Common myeloid progenitor, CD34-positive (primary cell): ENCODE data around the gene C6orf62.
A peak's percentile ranks its signal among the peaks of the same experiment; 100 is the strongest.
"Not testable (repeated sequence)": the region's sequence is repeated elsewhere in the genome, so short reads cannot be mapped to it uniquely, and the experiment has no call there.

ENCODE experiments used
- CTCF ChIA-PET: fragments of 350-600 bp; sonication (Branson Sonifier 250); formaldehyde crosslinking; loops from one replicate; lab custom pipeline; 2021; ENCODE audit warnings: antibody characterized with exemption; lab: Charles Lee
- POLR2A ChIA-PET: fragments of 350-600 bp; sonication (Branson Sonifier 250); formaldehyde crosslinking; loops from one replicate; lab custom pipeline; 2021; ENCODE audit warnings: antibody characterized with exemption; lab: Charles Lee
- DNase-seq, 3 donors: peaks; one replicate each; pipeline versions ENCODE4 v3.0.0 to v3.0.0-alpha.2; 2013
- H3K27ac ChIP-seq, 2 experiments: 1 replicate in 1 of 2; 2 replicates in 1 of 2; pipeline ENCODE4 v1.7.0; 2013; ENCODE audit warnings: inconsistent platforms in 2 of 2, low read length in 2 of 2, mild to moderate bottlenecking in 2 of 2, low read depth in 1 of 2, moderate library complexity in 1 of 2; ENCODE audit not compliant: severe bottlenecking in 2 of 2, insufficient read depth in 1 of 2, poor library complexity in 1 of 2
- H3K27me3 ChIP-seq, 5 experiments: replicated peaks in 2 of 5; 1 replicate in 3 of 5; 2 replicates in 2 of 5; pipeline versions ENCODE4 v1.6.1 to v1.7.0; 2013; ENCODE audit warnings: low read length in 4 of 5, mild to moderate bottlenecking in 2 of 5, moderate library complexity in 2 of 5, inconsistent platforms in 1 of 5; ENCODE audit not compliant: insufficient read depth in 5 of 5, control insufficient read depth in 4 of 5
- H3K36me3 ChIP-seq, 4 experiments: 1 replicate in 2 of 4; 2 replicates in 2 of 4; pipeline versions ENCODE4 v1.6.1 to v1.7.0; 2013; ENCODE audit warnings: low read length in 3 of 4, control low read depth in 1 of 4, mild to moderate bottlenecking in 1 of 4; ENCODE audit not compliant: control insufficient read depth in 4 of 4, insufficient read depth in 4 of 4
- H3K4me1 ChIP-seq, 4 experiments: 1 replicate in 3 of 4; 2 replicates in 1 of 4; pipeline versions ENCODE4 v1.6.1 to v1.7.1; 2013; ENCODE audit warnings: low read length in 3 of 4, mild to moderate bottlenecking in 3 of 4, control low read depth in 1 of 4, inconsistent platforms in 1 of 4, moderate library complexity in 1 of 4; ENCODE audit not compliant: control insufficient read depth in 4 of 4, insufficient read depth in 4 of 4; ENCODE audit errors: control extremely low read depth in 1 of 4
- H3K4me3 ChIP-seq, 7 experiments: 1 replicate in 4 of 7; 2 replicates in 3 of 7; pipeline versions ENCODE4 v1.5.1 to v1.7.0; 2013; ENCODE audit warnings: mild to moderate bottlenecking in 7 of 7, low read length in 6 of 7, moderate library complexity in 6 of 7, inconsistent platforms in 2 of 7, low read depth in 2 of 7, control low read depth in 1 of 7; ENCODE audit not compliant: insufficient read depth in 4 of 7, control insufficient read depth in 1 of 7; ENCODE audit errors: extremely low read depth in 1 of 7
- H3K9me3 ChIP-seq, 5 experiments: 1 replicate in 4 of 5; 2 replicates in 1 of 5; pipeline versions ENCODE4 v1.6.1 to v1.7.1; 2013; ENCODE audit warnings: low read length in 4 of 5, mild to moderate bottlenecking in 2 of 5, inconsistent platforms in 1 of 5, low read depth in 1 of 5, moderate library complexity in 1 of 5; ENCODE audit not compliant: control insufficient read depth in 4 of 5, insufficient read depth in 2 of 5; ENCODE audit errors: control extremely low read depth in 1 of 5
- WGBS: methylation state at CpG from one replicate; pipeline ENCODE4 v1.1.5; 2013; ENCODE audit not compliant: insufficient coverage; 5-methylcytosine and 5-hydroxymethylcytosine counted together

Gene C6orf62

DNA sequence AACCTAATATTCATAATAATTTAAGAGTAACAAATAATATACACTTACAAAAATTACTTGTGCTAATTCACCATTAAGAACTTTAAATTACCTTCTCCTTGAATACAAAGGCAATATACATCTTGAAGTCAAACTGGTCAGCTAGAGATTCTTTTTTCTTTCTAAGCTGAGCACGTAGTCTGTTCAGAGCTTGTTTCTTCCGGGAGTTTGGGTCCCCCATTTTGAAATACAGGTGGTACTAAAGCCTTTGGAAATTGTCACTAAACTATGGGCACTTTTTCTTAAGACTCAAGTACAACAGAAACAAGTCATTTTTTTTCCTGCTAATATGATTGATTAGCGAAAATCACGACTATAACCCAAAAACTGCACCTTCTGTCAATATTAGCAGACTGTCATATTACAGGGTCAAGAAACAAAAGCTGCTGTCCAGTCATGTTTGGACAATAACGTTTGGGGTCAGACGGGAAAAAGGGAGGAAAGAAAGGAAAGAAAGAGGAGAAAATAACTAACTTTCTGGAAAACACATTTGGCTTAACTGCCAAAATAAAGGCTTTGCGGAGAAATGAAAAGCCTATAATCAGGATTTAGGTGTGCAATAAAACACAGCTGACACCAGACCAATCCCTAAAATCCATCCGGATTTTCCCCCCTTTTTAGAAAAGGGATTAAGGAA, 367 bp downstream of the C6orf62 start:
- Histone ChIP-seq H3K9me3 (no peaks in the 10 kb centered on the region), H3K27me3 (no peaks in the 10 kb centered on the region), H3K4me1 (peaks cover 27 to 46% (median 36%) of the 10 kb centered on the region in 4 experiments), H3K27ac (peak overlapping the region; percentile 99 to 100), H3K4me3 (peak overlapping the region in 6 of 7 experiments; percentile 89 to 100 (median 96)), H3K36me3 (peaks cover 0 to 38% (median 20%) of the 10 kb centered on the region in 4 experiments)
- ChIA-PET CTCF (interaction anchor here (0.7 to 2.0 kb wide), 6 partner anchors 11 to 53 kb away, joined by 3 to 8 read pairs (median 3); no protein-coding TSS in a partner anchor), POLR2A (interaction anchor here (0.9 to 1.2 kb wide), 3 partner anchors 52 to 223 kb away, joined by 3 read pairs; partner anchors contain the start of genes ACOT13, ALDH5A1, GMNN and TDP2)
- 32% methylated on average over 2 of the region's 8 CpGs for WGBS
- peak in 1 of 3 donors; percentile 23 for DNase-seq

DNA sequence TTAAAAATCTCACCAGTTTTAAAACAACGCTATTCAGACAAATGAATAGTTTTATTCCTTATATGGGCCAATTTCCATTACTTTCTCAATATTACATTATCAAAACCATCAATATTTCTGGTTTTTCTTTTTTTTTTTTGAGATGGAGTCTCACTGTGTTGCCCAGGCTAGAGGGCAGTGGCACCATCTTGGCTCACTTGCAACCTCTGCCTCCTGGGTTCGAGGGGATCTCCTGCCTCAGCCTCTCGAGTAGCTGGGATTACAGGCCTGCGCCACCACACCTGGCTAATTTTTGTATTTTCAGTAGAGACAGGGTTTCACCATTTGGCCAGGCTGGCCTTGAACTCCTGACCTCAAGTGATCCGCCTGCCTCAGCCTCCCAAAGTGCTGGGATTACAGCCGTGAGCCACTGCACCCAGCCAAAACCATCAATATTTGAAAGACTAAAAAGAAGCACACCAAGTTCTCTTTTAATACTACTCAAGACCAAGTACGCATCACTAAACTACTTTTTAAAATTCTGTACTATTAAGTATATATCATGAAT, 2.3 kb downstream of the C6orf62 start:
- Histone ChIP-seq H3K4me3 (peak overlapping the region in 5 of 7 experiments; percentile 11 to 99 (median 89)), H3K36me3 (peaks cover 9 to 55% (median 34%) of the 10 kb centered on the region in 4 experiments), H3K27ac (peak overlapping the region in 1 of 2 experiments; percentile 68), H3K4me1 (peaks cover 27 to 42% (median 35%) of the 10 kb centered on the region in 4 experiments)
- DNase-seq, H3K9me3 ChIP-seq, POLR2A ChIA-PET, H3K27me3 ChIP-seq: not testable (repeated sequence)
- CTCF ChIA-PET = interaction anchor here (2.0 kb wide), 1 partner anchor 49 kb away, joined by 8 read pairs; no protein-coding TSS in a partner anchor
- WGBS = 95% methylated on average over 3 of the region's 7 CpGs

DNA sequence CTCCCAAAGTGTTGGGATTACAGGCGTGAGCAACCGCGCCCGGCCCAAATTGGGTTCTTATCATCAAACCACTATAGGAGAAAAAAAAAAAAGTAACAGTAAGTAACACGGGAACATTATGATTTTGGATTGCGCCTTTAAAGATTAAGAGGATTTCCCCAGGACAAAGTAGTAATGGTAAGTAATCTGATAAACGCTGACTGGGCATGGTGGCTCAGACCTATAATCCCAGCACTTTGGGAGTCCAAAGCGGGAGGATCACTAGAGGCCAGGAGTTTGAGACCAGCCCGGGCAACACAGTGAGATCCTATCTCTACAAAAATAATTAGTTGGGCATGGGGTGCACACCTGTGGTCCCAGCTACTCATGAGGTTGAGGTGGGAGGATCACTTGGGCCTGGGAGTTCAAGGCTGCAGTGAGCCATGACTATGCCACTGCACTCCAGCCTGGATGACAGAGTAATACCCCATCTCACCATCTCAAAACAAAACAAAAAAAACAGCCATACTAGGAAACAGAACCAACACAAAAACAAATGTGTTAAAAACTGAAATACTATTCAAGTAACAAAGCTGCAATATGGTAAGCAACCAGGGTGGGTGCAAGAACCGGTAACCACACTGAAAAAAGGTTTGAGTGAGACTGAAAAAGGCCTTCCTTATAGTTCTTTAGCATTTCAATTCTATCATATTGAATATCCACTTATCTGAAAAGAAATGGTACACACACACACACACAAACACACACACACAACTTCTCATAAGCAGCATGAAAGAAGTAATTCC, 8.2 kb downstream of the C6orf62 start:
- no peak for DNase-seq
- Histone ChIP-seq H3K9me3 (no peaks in the 10 kb centered on the region), H3K27ac (no peak overlapping the region), H3K4me1 (peaks cover 0 to 4% (median 1%) of the 10 kb centered on the region in 4 experiments), H3K27me3 (no peaks in the 10 kb centered on the region), H3K36me3 (peaks cover 27 to 95% (median 64%) of the 10 kb centered on the region in 4 experiments), H3K4me3 (no peak overlapping the region)
- ChIA-PET CTCF (interaction anchor here (1.3 kb wide), 1 partner anchor 57 kb away, joined by 4 read pairs; no protein-coding TSS in a partner anchor), POLR2A (interaction anchor here (0.7 kb wide), 1 partner anchor 21 kb away, joined by 4 read pairs; no protein-coding TSS in a partner anchor)
- WGBS = 95% methylated on average over 7 of the region's 10 CpGs

DNA sequence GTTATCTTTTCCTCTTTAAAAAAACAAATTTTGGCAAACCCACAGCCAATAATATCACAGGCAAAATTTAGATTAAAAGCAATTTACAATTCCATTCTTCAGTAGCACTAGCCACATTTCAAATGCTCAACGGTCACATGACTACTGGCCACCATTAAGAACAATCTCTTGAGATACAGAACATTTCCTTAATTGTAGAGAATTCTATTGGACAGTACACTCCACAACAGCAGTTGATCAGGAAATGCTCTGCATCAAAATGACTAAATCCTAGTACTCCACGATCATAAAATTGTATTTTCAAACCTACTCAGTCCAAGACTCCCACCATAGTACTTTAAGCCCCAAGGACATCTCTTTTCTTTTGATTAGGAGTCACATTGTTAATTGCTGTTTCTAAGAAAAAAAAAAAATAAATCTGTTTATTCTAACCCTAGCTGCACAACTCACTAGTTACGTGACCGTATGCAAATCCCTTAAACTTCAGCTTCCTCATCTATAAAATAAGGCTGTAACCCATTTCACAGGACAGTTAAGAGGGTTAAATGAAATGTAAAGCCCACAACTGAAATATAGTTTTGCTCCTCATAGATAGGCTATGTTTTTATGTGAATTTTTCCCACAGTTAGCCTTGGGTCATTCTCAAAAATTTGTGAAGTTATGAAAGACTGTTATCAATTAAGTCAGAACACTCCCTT, 9.8 kb downstream of the C6orf62 start:
- no peaks in the 10 kb centered on the region for H3K9me3 ChIP-seq
- H3K27ac ChIP-seq = no peak overlapping the region
- H3K4me1 ChIP-seq = peaks cover 0 to 4% (median 1%) of the 10 kb centered on the region in 4 experiments
- H3K27me3 ChIP-seq = no peaks in the 10 kb centered on the region
- DNase-seq = no peak
- peaks cover 31 to 95% (median 64%) of the 10 kb centered on the region in 4 experiments for H3K36me3 ChIP-seq
- WGBS = 88% methylated on average over 1 of the region's 4 CpGs
- ChIA-PET CTCF (interaction anchor here (1.0 to 1.3 kb wide), 2 partner anchors 39 to 58 kb away, joined by 3 to 4 read pairs; no protein-coding TSS in a partner anchor), POLR2A (interaction anchor here (0.6 kb wide), 1 partner anchor 12 kb away, joined by 3 read pairs; no protein-coding TSS in a partner anchor)
- no peak overlapping the region for H3K4me3 ChIP-seq

DNA sequence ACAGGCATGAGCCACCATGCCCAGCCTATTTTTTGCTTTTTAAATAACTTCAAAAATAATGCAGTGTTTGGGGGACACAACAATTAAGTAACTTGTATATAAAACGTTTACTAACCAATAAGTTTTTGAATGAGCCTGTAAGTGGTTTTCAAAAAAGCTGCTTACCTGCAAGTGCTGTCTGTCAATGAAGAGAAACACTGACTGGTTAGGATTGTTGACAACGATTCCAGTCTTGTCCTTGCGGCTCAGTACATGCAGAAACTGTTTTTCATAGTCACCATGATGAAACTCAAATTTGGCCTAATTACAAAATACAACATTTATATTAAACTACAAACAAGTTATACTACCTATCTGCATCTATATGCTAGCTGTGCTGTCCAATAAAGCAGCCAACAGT, 10.3 kb downstream of the C6orf62 start:
- Histone ChIP-seq H3K9me3 (no peaks in the 10 kb centered on the region), H3K4me1 (peaks cover 0 to 4% (median 1%) of the 10 kb centered on the region in 4 experiments), H3K36me3 (peaks cover 32 to 95% (median 65%) of the 10 kb centered on the region in 4 experiments), H3K4me3 (no peak overlapping the region), H3K27ac (no peak overlapping the region), H3K27me3 (no peaks in the 10 kb centered on the region)
- DNase-seq = no peak
- ChIA-PET POLR2A (no interaction called here), CTCF (interaction anchor here (1.0 kb wide), 1 partner anchor 38 kb away, joined by 3 read pairs; no protein-coding TSS in a partner anchor)
- WGBS = 96% methylated on average over 3 of the region's 3 CpGs

DNA sequence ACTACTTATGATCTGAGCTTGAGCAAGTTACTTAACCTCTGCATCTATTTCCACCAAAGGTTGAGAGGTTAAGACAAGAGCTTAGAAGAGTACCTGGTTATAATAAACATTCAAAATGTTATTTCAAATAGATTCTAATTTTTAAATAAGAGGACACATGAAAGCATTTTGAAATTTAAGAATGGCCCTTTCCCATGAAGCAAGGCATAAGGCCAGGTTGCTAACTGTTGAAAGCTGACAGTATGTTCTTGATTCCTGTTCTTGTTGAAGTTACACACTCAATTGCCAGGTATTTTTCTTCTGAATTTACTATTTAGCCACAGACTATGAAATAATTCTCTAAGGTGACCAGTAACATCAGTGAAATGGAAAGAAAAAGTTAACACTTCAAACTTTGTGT, 14.5 kb downstream of the C6orf62 start:
- DNase-seq = no peak
- peak overlapping the region; percentile 7 to 30 for H3K27ac ChIP-seq
- no peaks in the 10 kb centered on the region for H3K9me3 ChIP-seq
- H3K27me3 ChIP-seq = no peaks in the 10 kb centered on the region
- peaks cover 27 to 81% (median 52%) of the 10 kb centered on the region in 4 experiments for H3K36me3 ChIP-seq
- POLR2A ChIA-PET = no interaction called here
- H3K4me1 ChIP-seq = no peaks in the 10 kb centered on the region
- CTCF ChIA-PET = interaction anchor here (1.1 to 3.7 kb wide), 5 partner anchors 10 to 179 kb away, joined by 3 to 16 read pairs (median 6); partner anchors contain the start of gene C6orf62
- no peak overlapping the region for H3K4me3 ChIP-seq
